Measurements from ENCODE around the gene KRTAP6-3.

The KRTAP6-3 gene

GRCh38 chr21:30625449-30626165 lies 33.4 kb downstream of the KRTAP6-3 start:
- no peaks in the 10 kb centered on the region for H3K9me3 ChIP-seq (ENCODE audit: control insufficient read depth, low read length)
- no peak overlapping the region for H3K4me3 ChIP-seq (ENCODE audit: low read length)
- H3K9ac ChIP-seq (ENCODE audit: low read length) = no peak overlapping the region
- peaks cover 5% of the 10 kb centered on the region for H3K4me1 ChIP-seq (ENCODE audit: control insufficient read depth, insufficient read depth, low read length)
- no peaks in the 10 kb centered on the region for H3K36me3 ChIP-seq (ENCODE audit: control insufficient read depth, insufficient read depth, low read length, severe bottlenecking)
- H3K27me3 ChIP-seq (replicated peaks; ENCODE audit: control insufficient read depth, insufficient read depth, low read length) = no peaks in the 10 kb centered on the region
- no peak for DNase-seq (ENCODE audit: low read depth)

GRCh38 chr21:30628109-30628508 lies 35.9 kb downstream of the KRTAP6-3 start:
- no peaks in the 10 kb centered on the region for H3K36me3 ChIP-seq (ENCODE audit: control insufficient read depth, insufficient read depth, low read length, severe bottlenecking)
- H3K9me3 ChIP-seq (ENCODE audit: control insufficient read depth, low read length) = no peaks in the 10 kb centered on the region
- no peak for DNase-seq (ENCODE audit: low read depth)
- H3K4me1 ChIP-seq (ENCODE audit: control insufficient read depth, insufficient read depth, low read length) = peaks cover 5% of the 10 kb centered on the region
- H3K4me3 ChIP-seq (ENCODE audit: low read length) = no peak overlapping the region
- no peaks in the 10 kb centered on the region for H3K27me3 ChIP-seq (replicated peaks; ENCODE audit: control insufficient read depth, insufficient read depth, low read length)
- no peak overlapping the region for H3K9ac ChIP-seq (ENCODE audit: low read length)

- H3K27me3 ChIP-seq (replicated peaks; ENCODE audit: control insufficient read depth, insufficient read depth, low read length) = no peaks in the 10 kb centered on the region
- no peaks in the 10 kb centered on the region for H3K36me3 ChIP-seq (ENCODE audit: control insufficient read depth, insufficient read depth, low read length, severe bottlenecking)
- H3K4me1 ChIP-seq (ENCODE audit: control insufficient read depth, insufficient read depth, low read length) = peaks cover 5% of the 10 kb centered on the region
- H3K4me3 ChIP-seq (ENCODE audit: low read length) = no peak overlapping the region
- H3K9ac ChIP-seq (ENCODE audit: low read length) = no peak overlapping the region
- no peak for DNase-seq (ENCODE audit: low read depth)
- H3K9me3 ChIP-seq (ENCODE audit: control insufficient read depth, low read length) = no peaks in the 10 kb centered on the region
Observed at GRCh38 chr21:30629200-30629599, 37.0 kb downstream of the KRTAP6-3 start.

GRCh38 chr21:30634906-30635305 lies 42.7 kb downstream of the KRTAP6-3 start, which contains the start of gene KRTAP20-2:
Gene KRTAP20-2 (plus strand): TSS chr21:30635206. CDS start chr21:30635264, 58 bp downstream.
- DNase-seq (ENCODE audit: low read depth) = no peak
- Histone ChIP-seq H3K9me3 (ENCODE audit: control insufficient read depth, low read length) (no peaks in the 10 kb centered on the region), H3K4me3 (ENCODE audit: low read length) (no peak within 1 kb of the TSS), H3K27me3 (replicated peaks; ENCODE audit: control insufficient read depth, insufficient read depth, low read length) (no peaks in the 10 kb centered on the region), H3K4me1 (ENCODE audit: control insufficient read depth, insufficient read depth, low read length) (no peaks in the 10 kb centered on the region), H3K9ac (ENCODE audit: low read length) (no peak within 1 kb of the TSS), H3K36me3 (ENCODE audit: control insufficient read depth, insufficient read depth, low read length, severe bottlenecking) (no peaks in the 10 kb centered on the region)

GRCh38 chr21:30638686-30639085 lies 46.4 kb downstream of the KRTAP6-3 start:
- no peak overlapping the region for H3K9ac ChIP-seq (ENCODE audit: low read length)
- no peak for DNase-seq (ENCODE audit: low read depth)
- H3K9me3 ChIP-seq (ENCODE audit: control insufficient read depth, low read length) = no peaks in the 10 kb centered on the region
- H3K4me1 ChIP-seq (ENCODE audit: control insufficient read depth, insufficient read depth, low read length) = no peaks in the 10 kb centered on the region
- no peak overlapping the region for H3K4me3 ChIP-seq (ENCODE audit: low read length)
- no peaks in the 10 kb centered on the region for H3K36me3 ChIP-seq (ENCODE audit: control insufficient read depth, insufficient read depth, low read length, severe bottlenecking)
- no peaks in the 10 kb centered on the region for H3K27me3 ChIP-seq (replicated peaks; ENCODE audit: control insufficient read depth, insufficient read depth, low read length)

- Histone ChIP-seq H3K4me1 (ENCODE audit: control insufficient read depth, insufficient read depth, low read length) (no peaks in the 10 kb centered on the region), H3K4me3 (ENCODE audit: low read length) (no peak within 1 kb of the TSS), H3K9me3 (ENCODE audit: control insufficient read depth, low read length) (no peaks in the 10 kb centered on the region), H3K27me3 (replicated peaks; ENCODE audit: control insufficient read depth, insufficient read depth, low read length) (no peaks in the 10 kb centered on the region), H3K9ac (ENCODE audit: low read length) (no peak within 1 kb of the TSS), H3K36me3 (ENCODE audit: control insufficient read depth, insufficient read depth, low read length, severe bottlenecking) (no peaks in the 10 kb centered on the region)
- DNase-seq (ENCODE audit: low read depth) = no peak
Observed at GRCh38 chr21:30642564-30642963, 50.3 kb downstream of the KRTAP6-3 start, which contains the start of gene KRTAP20-3. Gene KRTAP20-3 (plus strand): TSS chr21:30642864.
